WTC11 (cell line): ENCODE results near the gene CDK5RAP2. TPM values are rescaled to one million over a fixed set of nuclear protein-coding genes. Genes with fewer than 3 reads are reported as not detected.

Experiments used
- total RNA-seq: library from RNA; stranded (reverse); gene quantifications from 3 replicates; pipeline ENCODE4 v1.2.3, GENCODE V29; 2021

Gene CDK5RAP2
- total RNA-seq, 1 experiment from 2014 or later = 48.3 TPM

Other genes starting within 250 kb of the CDK5RAP2 start
- gene MEGF9, start 134.3 kb upstream of the CDK5RAP2 start, total RNA-seq = 0.80 to 1.0 TPM (median 0.92 TPM) in 3 replicates
- 57.2 to 59.8 TPM (median 57.4 TPM) in 3 replicates for gene FBXW2, start 213.2 kb upstream of the CDK5RAP2 start, total RNA-seq